Esophagus mucosa (tissue), 1 donor: ENCODE data around the gene DDIAS. TPM values are rescaled to one million over a fixed set of nuclear protein-coding genes. Genes with fewer than 3 reads are reported as not detected.
"Not testable (repeated sequence)": the region's sequence is repeated elsewhere in the genome, so short reads cannot be mapped to it uniquely, and the experiment has no call there.

Experiments used
- ATAC-seq: fragments of 200-7000 bp; cut with Tn5 transposase; one replicate; pipeline ENCODE4 v1.9.1; 2020
- total RNA-seq: library from RNA; stranded (reverse); gene quantifications from one replicate; pipeline ENCODE4 v1.2.4, GENCODE V29; 2023
- donor health status: DM: yes; HTN: yes; CAD: no.

The DDIAS gene, protein sequence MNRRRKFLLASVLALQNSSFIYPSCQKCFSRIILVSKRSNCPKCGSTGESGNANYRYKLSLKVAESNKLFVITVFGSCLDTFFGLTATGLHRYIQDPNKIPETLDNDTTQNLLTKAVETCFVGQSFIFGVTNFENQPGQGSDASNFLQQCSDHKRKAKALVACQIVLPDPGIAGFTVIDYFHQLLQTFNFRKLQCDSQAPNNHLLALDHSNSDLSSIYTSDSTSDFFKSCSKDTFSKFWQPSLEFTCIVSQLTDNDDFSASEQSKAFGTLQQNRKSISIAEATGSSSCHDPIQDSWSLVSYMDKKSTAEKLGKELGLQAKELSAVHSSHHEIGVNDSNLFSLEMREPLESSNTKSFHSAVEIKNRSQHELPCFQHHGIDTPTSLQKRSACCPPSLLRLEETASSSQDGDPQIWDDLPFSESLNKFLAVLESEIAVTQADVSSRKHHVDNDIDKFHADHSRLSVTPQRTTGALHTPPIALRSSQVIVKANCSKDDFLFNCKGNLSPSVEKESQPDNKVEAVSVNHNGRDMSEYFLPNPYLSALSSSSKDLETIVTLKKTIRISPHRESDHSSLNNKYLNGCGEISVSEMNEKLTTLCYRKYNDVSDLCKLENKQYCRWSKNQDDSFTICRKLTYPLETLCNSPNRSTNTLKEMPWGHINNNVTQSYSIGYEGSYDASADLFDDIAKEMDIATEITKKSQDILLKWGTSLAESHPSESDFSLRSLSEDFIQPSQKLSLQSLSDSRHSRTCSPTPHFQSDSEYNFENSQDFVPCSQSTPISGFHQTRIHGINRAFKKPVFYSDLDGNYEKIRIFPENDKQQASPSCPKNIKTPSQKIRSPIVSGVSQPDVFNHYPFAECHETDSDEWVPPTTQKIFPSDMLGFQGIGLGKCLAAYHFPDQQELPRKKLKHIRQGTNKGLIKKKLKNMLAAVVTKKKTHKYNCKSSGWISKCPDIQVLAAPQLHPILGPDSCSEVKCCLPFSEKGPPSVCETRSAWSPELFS
- total RNA-seq = 8.9 TPM

- ATAC-seq = peak; percentile 90
These were observed at the start of gene DDIAS for GRCh38 chr11:82901165-82901921. Gene DDIAS (plus strand): TSS chr11:82901736. CDS start chr11:82914739, 13,003 bp downstream.

DNA sequence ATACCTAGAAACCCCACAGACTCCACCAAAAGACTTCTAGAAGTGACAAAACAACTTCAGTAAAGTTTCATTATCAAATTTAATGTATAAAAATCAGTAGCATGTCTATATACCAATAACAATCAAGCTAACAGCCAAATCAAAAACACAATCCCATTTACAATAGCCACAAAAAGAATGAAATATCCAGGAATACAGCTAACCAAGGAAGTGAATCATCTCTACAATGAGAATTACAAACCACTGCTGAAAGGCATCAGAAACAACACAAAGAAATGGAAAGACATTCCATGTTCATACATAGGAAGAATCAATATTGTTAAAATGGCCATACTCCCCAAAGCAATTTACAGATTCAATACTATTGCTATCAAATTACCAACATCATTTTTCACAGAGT, 47.3 kb upstream of the DDIAS start:
- no peak for ATAC-seq

GRCh38 chr11:82854916-82855315, 46.6 kb upstream of the DDIAS start:
- not testable (repeated sequence) for ATAC-seq

GRCh38 chr11:82855616-82856015, 45.9 kb upstream of the DDIAS start:
- ATAC-seq = no peak

DNA sequence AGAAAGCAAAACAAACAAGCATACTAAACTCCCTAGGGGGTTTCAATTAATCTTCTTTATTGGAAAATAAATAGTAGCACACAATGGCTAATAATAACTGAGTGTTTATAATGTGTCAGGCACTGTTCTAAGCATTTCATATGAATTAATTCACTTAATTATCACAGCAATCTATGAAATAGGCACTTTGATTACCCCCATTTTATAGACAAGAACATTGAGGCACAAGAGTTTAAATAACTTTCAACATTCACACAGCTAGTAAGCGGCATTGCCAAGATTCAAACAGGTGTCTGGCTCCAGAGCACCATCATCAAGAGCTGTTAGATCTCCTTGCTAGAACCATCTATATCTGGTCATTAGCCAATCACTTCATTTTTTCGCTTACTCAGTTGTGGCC, 44.4 kb upstream of the DDIAS start:
- no peak for ATAC-seq

DNA sequence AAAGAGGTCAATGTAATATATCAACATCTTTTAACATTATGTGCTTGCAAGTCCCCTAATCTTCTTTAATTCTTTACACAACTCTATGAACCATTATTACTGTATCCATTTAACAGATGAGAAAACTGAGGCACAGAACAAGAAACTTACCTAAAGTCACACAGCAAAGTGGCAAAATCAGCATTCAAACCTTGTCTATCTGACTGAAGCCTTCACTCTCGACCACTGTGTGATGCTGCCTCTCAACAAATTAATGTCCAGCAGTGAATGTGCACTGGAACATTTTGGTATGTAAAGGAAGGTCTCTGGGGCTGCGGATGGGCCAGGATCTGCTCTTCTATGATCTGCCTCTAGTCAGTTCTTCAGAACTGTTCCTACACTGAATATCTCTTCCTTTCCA, 43.4 kb upstream of the DDIAS start:
- no peak for ATAC-seq

DNA sequence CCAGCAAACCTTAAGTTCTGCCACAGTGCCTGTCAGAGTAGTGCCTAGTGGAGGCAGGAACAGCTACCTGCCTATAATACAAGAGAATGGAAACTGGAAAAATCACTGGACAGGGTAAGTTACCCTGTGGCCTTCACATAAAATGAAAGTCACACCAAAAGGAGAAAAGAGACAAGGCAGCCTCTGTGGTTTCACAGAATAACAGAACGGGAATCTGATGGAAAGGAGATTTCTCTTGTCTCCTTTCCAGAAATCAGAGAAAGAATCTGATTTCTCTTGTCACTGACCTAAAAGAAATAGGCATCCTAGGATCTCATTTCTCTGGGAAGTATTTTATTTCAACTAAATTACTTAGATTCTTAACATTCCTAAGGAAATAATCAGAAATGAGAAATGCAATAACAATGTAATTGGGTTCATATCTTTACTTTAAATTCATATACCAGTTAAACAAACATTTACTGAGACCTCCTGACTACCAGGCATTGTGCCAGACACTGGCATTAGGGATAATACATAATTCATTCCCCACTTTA, 42.9 kb upstream of the DDIAS start:
- no peak for ATAC-seq

GRCh38 chr11:82859750-82860149, 41.8 kb upstream of the DDIAS start:
- ATAC-seq = no peak

- ATAC-seq = no peak
These were observed 39.2 kb upstream of the DDIAS start for GRCh38 chr11:82862379-82862778.

GRCh38 chr11:82863209-82863608, 38.3 kb upstream of the DDIAS start:
- no peak for ATAC-seq

DNA sequence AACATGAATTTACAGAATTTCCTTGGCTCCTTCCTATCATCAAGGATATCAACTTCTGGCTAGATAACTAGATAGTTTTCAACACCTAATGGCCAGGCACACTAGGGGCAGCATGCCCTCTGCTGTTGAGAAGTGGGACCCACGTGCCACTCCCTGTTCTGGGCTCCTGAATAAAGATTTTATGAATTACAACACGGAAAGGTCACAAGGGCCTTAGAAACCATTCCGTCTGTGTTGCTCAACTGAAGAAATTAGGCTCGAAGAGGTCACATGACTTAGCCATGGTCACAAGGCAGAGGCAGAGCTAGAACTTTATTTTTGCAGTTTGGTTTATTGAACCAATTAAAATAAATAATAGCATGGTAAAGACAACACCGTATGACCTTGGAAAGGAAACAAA, 37.3 kb upstream of the DDIAS start:
- peak; percentile 63 for ATAC-seq

- no peak for ATAC-seq
These were observed 35.7 kb upstream of the DDIAS start for GRCh38 chr11:82865841-82866240.

DNA sequence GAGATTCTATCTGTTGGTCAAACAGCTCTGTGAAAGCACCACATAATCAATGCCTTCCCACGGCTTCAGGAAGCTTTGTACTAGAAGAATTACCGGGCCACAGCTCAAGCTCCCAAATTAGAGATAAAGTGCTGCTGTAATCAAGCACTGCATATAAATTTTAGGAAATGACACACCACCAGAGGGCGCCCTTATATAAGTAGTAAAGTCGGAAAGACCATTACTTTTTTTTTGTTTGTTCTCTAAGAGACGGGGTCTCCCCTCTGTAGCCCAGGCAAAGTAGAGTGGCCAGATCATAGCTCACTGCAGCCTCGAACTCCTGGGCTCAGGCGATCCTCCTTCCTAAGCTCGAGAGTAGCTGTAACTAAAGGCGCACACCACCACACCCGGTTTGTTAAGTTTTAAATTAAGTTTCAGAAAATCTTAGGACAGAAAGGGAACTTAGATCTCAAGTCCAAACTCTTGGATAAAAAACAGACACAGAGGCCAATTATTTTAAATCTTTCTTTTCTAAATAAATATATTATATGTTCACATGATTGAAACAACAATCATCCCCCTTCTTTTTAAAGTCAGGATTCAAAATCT, 33.9 kb upstream of the DDIAS start:
- peak; percentile 51 for ATAC-seq

- peak; percentile 91 for ATAC-seq
These were observed 31.9 kb upstream of the DDIAS start for GRCh38 chr11:82869657-82870056.

GRCh38 chr11:82871646-82872045, 29.9 kb upstream of the DDIAS start:
- no peak for ATAC-seq

GRCh38 chr11:82872377-82873150, 29.0 kb upstream of the DDIAS start:
- no peak for ATAC-seq

- no peak for ATAC-seq
These were observed 27.6 kb upstream of the DDIAS start for GRCh38 chr11:82873919-82874333.

DNA sequence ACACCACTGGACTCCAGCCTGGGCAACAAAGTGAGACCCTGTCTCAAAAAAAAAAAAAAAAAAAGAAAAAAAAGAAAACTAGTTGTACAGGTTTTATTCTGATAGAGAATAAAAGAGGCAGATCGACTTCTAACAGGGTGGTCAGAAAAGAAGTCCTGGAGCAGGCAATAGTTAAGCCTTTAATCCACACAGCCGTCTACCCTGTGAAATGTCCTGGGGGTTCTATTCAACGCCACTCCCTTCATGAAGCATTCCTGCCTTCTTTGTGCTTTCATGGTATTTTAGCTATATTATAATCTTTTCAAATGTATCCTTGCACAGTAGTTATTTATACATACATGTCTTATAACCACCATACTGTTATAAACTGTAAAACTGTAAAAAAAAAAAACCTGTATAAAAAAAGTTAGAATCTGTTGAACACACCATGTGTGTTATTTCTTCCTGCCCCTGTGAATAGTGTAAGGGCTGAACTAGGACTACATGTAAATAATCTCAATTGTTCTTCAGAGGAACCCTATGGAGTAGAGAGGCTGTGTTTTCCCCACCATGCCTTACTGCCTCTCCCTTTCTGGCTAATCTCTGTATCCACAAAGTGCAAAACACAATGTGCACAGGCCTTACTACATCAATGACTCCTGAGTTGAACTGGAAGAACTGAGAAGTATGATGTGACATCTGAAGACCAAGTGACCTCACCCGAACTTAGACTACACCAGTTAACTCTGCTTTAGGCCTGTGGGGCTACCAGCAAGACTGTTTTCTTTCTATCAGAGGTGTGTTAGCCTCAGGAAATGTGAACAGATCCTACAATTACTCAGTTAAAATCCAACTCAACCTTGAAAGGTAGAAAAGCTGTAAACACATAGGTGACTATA, 26.7 kb upstream of the DDIAS start:
- ATAC-seq = peak; percentile 94

DNA sequence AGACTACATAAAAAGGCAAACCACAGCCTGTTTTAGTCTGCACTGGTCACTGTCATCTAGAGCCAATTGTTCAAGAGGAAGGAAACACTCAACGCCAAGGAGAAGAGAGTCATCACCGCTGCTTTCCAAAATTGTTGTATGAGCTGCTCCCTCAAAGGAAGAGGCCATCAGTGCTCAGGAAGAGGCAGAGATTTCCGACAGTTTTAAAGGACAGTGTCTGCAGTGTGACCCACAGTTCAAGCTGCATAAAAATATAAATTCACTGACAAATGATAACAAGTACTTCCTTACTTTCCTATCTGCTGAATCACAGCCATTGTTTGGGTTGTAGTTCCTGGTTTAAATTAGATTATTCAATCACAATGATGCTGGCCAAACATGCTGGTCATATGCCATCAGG, 17.7 kb upstream of the DDIAS start:
- ATAC-seq = peak; percentile 52
